Karpas-422 (cell line): ENCODE data around the gene KRT33A. TPM values are rescaled to one million over a fixed set of nuclear protein-coding genes. Genes with fewer than 3 reads are reported as not detected.
A peak's percentile ranks its signal among the peaks of the same experiment; 100 is the strongest.

Experiments used
- DNase-seq: peaks from one replicate; pipeline ENCODE4 v3.0.0-alpha.2; 2015
- H2AFZ ChIP-seq: fragments of 200-600 bp; sonication (generic); 2 replicates; pipeline ENCODE4 v1.6.1; 2014; ENCODE audit warnings: antibody characterized with exemption, low read length, mixed read lengths
- H3K27ac ChIP-seq: fragments of 200-600 bp; sonication (generic); 2 replicates; pipeline ENCODE4 v1.5.1; 2014; ENCODE audit warnings: mild to moderate bottlenecking, low read length, moderate library complexity
- H3K27me3 ChIP-seq: fragments of 200-600 bp; sonication (generic); 2 replicates; pipeline ENCODE4 v1.6.1; 2014; ENCODE audit warnings: low read length, mixed read lengths
- H3K36me3 ChIP-seq: fragments of 200-600 bp; sonication (generic); 2 replicates; pipeline ENCODE4 v1.6.1; 2014; ENCODE audit warnings: low read length, mixed read lengths; ENCODE audit not compliant: insufficient read depth
- H3K4me1 ChIP-seq: fragments of 200-600 bp; sonication (generic); 2 replicates; pipeline ENCODE4 v1.6.1; 2014; ENCODE audit warnings: mild to moderate bottlenecking, low read length, mixed read lengths
- H3K4me2 ChIP-seq: fragments of 200-600 bp; sonication (generic); 2 replicates; pipeline ENCODE4 v1.6.1; 2014; ENCODE audit warnings: low read length, low read depth, mild to moderate bottlenecking; ENCODE audit not compliant: poor library complexity, severe bottlenecking
- H3K4me3 ChIP-seq: fragments of 200-600 bp; sonication (generic); 2 replicates; pipeline ENCODE4 v1.5.1; 2014; ENCODE audit warnings: mild to moderate bottlenecking, antibody characterized with exemption, low read length, mixed read lengths
- H3K79me2 ChIP-seq: fragments of 200-600 bp; sonication (generic); 2 replicates; pipeline ENCODE4 v1.6.1; 2014; ENCODE audit warnings: mild to moderate bottlenecking, low read length, mixed read lengths
- H3K9ac ChIP-seq: fragments of 200-600 bp; sonication (generic); 2 replicates; pipeline ENCODE4 v1.6.0; 2014; ENCODE audit warnings: low read length
- H3K9me2 ChIP-seq: fragments of 200-600 bp; sonication (generic), shearing (Covaris generic); replicated peaks from 2 replicates; pipeline ENCODE4 v1.6.0; 2014; ENCODE audit warnings: mild to moderate bottlenecking, low read length, moderate library complexity; ENCODE audit not compliant: insufficient read depth
- H3K9me3 ChIP-seq: fragments of 300-700, 200-600 bp; sonication (generic); 2 replicates; pipeline ENCODE4 v1.6.1; 2014; ENCODE audit warnings: low read length, mixed read lengths
- H4K20me1 ChIP-seq: fragments of 200-600 bp; sonication (generic); 2 replicates; pipeline ENCODE4 v1.6.1; 2014; ENCODE audit warnings: mild to moderate bottlenecking, antibody characterized with exemption, low read length, low read depth; ENCODE audit not compliant: insufficient read depth
- total RNA-seq: library from RNA; depleted of rRNA; stranded (reverse); fragments of >200 nt; shearing (Covaris generic); gene quantifications from 2 replicates; pipeline ENCODE4 v1.2.3, GENCODE V29; 2014; ENCODE audit warnings: low replicate concordance

KRT33A gene
- total RNA-seq, 1 experiment from 2014 or later = not detected

GRCh38 chr17:41333098-41333497, 17.5 kb downstream of the KRT33A start:
- DNase-seq = no peak
- H3K27ac ChIP-seq = no peak overlapping the region
- H2AFZ ChIP-seq = no peak overlapping the region
- H3K9me2 ChIP-seq = no peaks in the 10 kb centered on the region
- no peak overlapping the region for H3K4me3 ChIP-seq
- no peaks in the 10 kb centered on the region for H3K9me3 ChIP-seq
- H3K27me3 ChIP-seq = no peaks in the 10 kb centered on the region
- H3K4me2 ChIP-seq = no peak overlapping the region
- H3K9ac ChIP-seq = no peak overlapping the region
- H3K4me1 ChIP-seq = peaks cover 7% of the 10 kb centered on the region
- H3K79me2 ChIP-seq = no peaks in the 10 kb centered on the region
- no peaks in the 10 kb centered on the region for H4K20me1 ChIP-seq
- no peaks in the 10 kb centered on the region for H3K36me3 ChIP-seq

GRCh38 chr17:41332239-41332638, 18.4 kb downstream of the KRT33A start:
- Histone ChIP-seq H3K27me3 (no peaks in the 10 kb centered on the region), H3K4me2 (no peak overlapping the region), H3K4me1 (peaks cover 7% of the 10 kb centered on the region), H2AFZ (no peak overlapping the region), H3K4me3 (no peak overlapping the region), H3K9me3 (no peaks in the 10 kb centered on the region), H3K79me2 (no peaks in the 10 kb centered on the region), H3K36me3 (no peaks in the 10 kb centered on the region), H3K27ac (no peak overlapping the region), H4K20me1 (no peaks in the 10 kb centered on the region), H3K9me2 (no peaks in the 10 kb centered on the region), H3K9ac (no peak overlapping the region)
- DNase-seq = no peak

GRCh38 chr17:41331606-41332005, 19.0 kb downstream of the KRT33A start:
- Histone ChIP-seq H3K4me2 (no peak overlapping the region), H2AFZ (no peak overlapping the region), H3K9me2 (no peaks in the 10 kb centered on the region), H3K27me3 (no peaks in the 10 kb centered on the region), H3K27ac (no peak overlapping the region), H3K4me3 (no peak overlapping the region), H3K9me3 (no peaks in the 10 kb centered on the region), H3K9ac (no peak overlapping the region), H3K79me2 (no peaks in the 10 kb centered on the region), H4K20me1 (no peaks in the 10 kb centered on the region), H3K36me3 (no peaks in the 10 kb centered on the region), H3K4me1 (peaks cover 7% of the 10 kb centered on the region)
- DNase-seq = no peak

GRCh38 chr17:41329279-41329948, 21.2 kb downstream of the KRT33A start:
- Histone ChIP-seq H3K4me3 (no peak overlapping the region), H2AFZ (no peak overlapping the region), H4K20me1 (no peaks in the 10 kb centered on the region), H3K9me2 (no peaks in the 10 kb centered on the region), H3K27ac (no peak overlapping the region), H3K27me3 (no peaks in the 10 kb centered on the region), H3K9ac (no peak overlapping the region), H3K36me3 (no peaks in the 10 kb centered on the region), H3K9me3 (no peaks in the 10 kb centered on the region), H3K4me2 (no peak overlapping the region), H3K79me2 (no peaks in the 10 kb centered on the region), H3K4me1 (peaks cover 4% of the 10 kb centered on the region)
- peak; percentile 58 for DNase-seq

- Histone ChIP-seq H3K9ac (no peak overlapping the region), H3K9me2 (no peaks in the 10 kb centered on the region), H3K27ac (no peak overlapping the region), H3K9me3 (no peaks in the 10 kb centered on the region), H3K36me3 (no peaks in the 10 kb centered on the region), H4K20me1 (no peaks in the 10 kb centered on the region), H3K4me2 (no peak overlapping the region), H2AFZ (no peak overlapping the region), H3K27me3 (no peaks in the 10 kb centered on the region), H3K4me1 (no peaks in the 10 kb centered on the region), H3K4me3 (no peak overlapping the region), H3K79me2 (no peaks in the 10 kb centered on the region)
- no peak for DNase-seq
These were observed 22.4 kb downstream of the KRT33A start for GRCh38 chr17:41328207-41328606.

GRCh38 chr17:41327411-41328120, 23.1 kb downstream of the KRT33A start:
- H3K79me2 ChIP-seq = no peaks in the 10 kb centered on the region
- no peak for DNase-seq
- no peak overlapping the region for H2AFZ ChIP-seq
- H3K27me3 ChIP-seq = no peaks in the 10 kb centered on the region
- no peaks in the 10 kb centered on the region for H3K4me1 ChIP-seq
- no peaks in the 10 kb centered on the region for H3K9me3 ChIP-seq
- H3K9ac ChIP-seq = no peak overlapping the region
- H3K4me2 ChIP-seq = no peak overlapping the region
- no peaks in the 10 kb centered on the region for H3K36me3 ChIP-seq
- no peaks in the 10 kb centered on the region for H3K9me2 ChIP-seq
- no peak overlapping the region for H3K4me3 ChIP-seq
- H4K20me1 ChIP-seq = no peaks in the 10 kb centered on the region
- no peak overlapping the region for H3K27ac ChIP-seq

- H2AFZ ChIP-seq = no peak overlapping the region
- peak; percentile 6 for DNase-seq
- no peaks in the 10 kb centered on the region for H3K79me2 ChIP-seq
- H3K4me1 ChIP-seq = no peaks in the 10 kb centered on the region
- no peaks in the 10 kb centered on the region for H3K36me3 ChIP-seq
- H3K9ac ChIP-seq = no peak overlapping the region
- H3K4me2 ChIP-seq = no peak overlapping the region
- no peaks in the 10 kb centered on the region for H3K9me2 ChIP-seq
- no peaks in the 10 kb centered on the region for H3K27me3 ChIP-seq
- no peaks in the 10 kb centered on the region for H4K20me1 ChIP-seq
- H3K9me3 ChIP-seq = no peaks in the 10 kb centered on the region
- H3K27ac ChIP-seq = no peak overlapping the region
- H3K4me3 ChIP-seq = no peak overlapping the region
These were observed 24.2 kb downstream of the KRT33A start for GRCh38 chr17:41326173-41327145.

GRCh38 chr17:41325611-41326010, 25.0 kb downstream of the KRT33A start:
- Histone ChIP-seq H3K36me3 (no peaks in the 10 kb centered on the region), H3K9me3 (no peaks in the 10 kb centered on the region), H4K20me1 (no peaks in the 10 kb centered on the region), H3K4me2 (no peak overlapping the region), H3K9ac (no peak overlapping the region), H3K79me2 (no peaks in the 10 kb centered on the region), H3K4me3 (no peak overlapping the region), H3K27me3 (no peaks in the 10 kb centered on the region), H3K4me1 (no peaks in the 10 kb centered on the region), H3K9me2 (no peaks in the 10 kb centered on the region), H2AFZ (no peak overlapping the region), H3K27ac (no peak overlapping the region)
- no peak for DNase-seq
